M059J (cell line): ENCODE data around the gene GALNTL6. TPM values are rescaled to one million over a fixed set of nuclear protein-coding genes. Genes with fewer than 3 reads are reported as not detected.
A peak's percentile ranks its signal among the peaks of the same experiment; 100 is the strongest.
"Not testable (repeated sequence)": the region's sequence is repeated elsewhere in the genome, so short reads cannot be mapped to it uniquely, and the experiment has no call there.

Source experiments
- DNase-seq: peaks from one replicate; pipeline ENCODE4 v3.0.0-alpha.2; 2012; ENCODE audit warnings: low read depth
- total RNA-seq: library from RNA; depleted of rRNA; stranded (reverse); fragments of >200 nt; shearing (Covaris generic); gene quantifications from 2 replicates; pipeline ENCODE4 v1.2.3, GENCODE V29; 2014

GALNTL6 gene
- total RNA-seq, 1 experiment from 2014 or later, result not detected

GRCh38 chr4:172734555-172734954 is 921.4 kb downstream of the GALNTL6 start:
- DNase-seq, result no peak

- no peak for DNase-seq
Measured at GRCh38 chr4:172736046-172736445, 922.8 kb downstream of the GALNTL6 start.

- no peak for DNase-seq
Measured at GRCh38 chr4:172740434-172740833, 927.2 kb downstream of the GALNTL6 start.

DNA sequence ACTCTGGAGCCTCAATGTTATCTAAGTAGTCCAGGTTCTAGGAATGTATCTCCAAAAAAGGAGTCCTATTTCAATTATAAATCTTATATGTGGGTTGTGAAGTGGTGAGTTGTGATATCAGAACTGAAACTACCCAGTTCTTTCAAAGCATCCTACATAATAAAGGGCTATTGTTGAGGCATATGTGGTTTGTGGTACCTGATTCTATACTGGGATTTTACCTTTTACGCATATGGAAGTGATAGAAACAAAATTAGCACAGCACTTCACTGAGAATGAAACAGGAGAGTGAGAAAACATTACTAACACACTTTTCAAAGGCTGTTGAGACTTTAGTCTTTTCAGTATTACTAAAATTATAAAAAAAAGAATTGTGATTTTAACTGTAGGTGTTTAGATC is 937.7 kb downstream of the GALNTL6 start:
- DNase-seq, result no peak

DNA sequence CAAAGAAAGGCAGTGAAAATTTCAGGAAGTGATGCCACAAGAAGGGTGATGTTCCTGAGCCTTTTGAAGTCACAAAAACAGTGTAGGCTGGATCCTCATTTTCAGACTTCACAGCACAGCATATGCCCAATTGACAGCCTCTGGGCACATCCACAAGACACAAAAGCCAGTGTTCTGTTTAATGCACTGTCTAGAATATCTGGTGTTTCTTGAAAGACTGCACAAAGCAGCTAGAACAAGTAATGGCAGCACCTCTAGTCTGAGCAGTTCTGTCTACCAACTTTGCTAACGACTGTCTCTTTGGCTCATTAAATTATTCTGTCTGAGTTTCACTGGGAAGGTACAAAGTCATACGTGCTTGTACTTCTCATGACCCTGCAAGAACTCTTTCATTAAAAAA is 938.3 kb downstream of the GALNTL6 start:
- no peak for DNase-seq

DNA sequence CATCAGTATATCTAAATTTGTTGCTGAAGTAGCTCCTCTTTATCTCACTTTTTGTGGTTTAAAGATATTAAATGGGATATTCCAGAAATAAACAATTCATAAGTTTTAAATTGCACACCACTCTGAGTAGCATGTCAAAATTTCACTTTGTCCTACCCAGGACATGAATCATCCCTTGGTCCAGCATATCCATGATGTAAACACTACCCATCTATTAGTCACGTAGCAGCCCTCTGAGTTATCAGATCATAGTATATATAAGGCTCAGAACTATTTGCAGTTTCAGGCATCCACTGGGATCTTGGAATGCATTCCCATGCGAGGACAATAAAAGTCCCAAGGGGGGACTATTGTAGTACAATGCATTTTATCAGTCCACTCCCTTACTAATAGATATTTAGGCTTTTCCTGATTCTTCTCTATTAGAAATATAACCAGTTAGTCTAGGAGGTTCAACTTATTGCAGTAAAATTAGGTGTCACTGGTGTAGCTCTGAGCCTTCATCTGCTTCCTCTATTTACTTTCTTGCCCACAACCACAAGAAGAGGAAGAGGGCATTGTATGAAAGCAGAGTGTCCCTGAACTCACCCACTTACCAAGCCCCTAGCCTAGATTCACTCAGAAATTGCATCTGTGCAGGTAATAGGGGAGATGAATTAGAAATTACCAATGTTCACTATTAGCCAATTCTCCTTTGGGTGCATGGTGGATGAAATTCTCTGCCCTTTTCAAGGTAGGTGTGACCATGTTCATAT is 945.6 kb downstream of the GALNTL6 start:
- DNase-seq, result peak; percentile 27

GRCh38 chr4:172760512-172760911 is 947.3 kb downstream of the GALNTL6 start:
- DNase-seq, result no peak

- DNase-seq, result no peak
Measured at GRCh38 chr4:172762895-172763294, 949.7 kb downstream of the GALNTL6 start.

GRCh38 chr4:172770787-172771186 is 957.6 kb downstream of the GALNTL6 start:
- DNase-seq, result no peak

DNA sequence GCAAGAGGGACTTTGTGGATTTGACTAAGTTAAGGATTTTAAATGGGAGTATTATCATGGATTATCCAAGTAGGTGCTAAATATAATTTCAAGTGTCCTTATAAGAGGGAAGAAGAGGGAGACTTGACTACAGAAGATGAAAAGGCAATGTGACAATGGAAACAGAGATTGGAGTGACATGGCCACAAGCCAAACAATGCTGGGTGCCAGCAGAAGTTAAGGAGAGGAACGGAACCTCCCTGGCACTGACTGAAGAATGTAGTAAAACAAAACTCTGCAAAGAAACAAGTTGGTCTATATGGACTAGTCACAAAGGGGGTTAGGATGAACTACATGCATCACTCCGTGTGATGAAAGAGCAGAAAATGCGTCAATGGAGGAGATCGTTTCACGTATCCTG is 959.6 kb downstream of the GALNTL6 start:
- no peak for DNase-seq

GRCh38 chr4:172776203-172776861 is 963.1 kb downstream of the GALNTL6 start:
- DNase-seq, result no peak

DNA sequence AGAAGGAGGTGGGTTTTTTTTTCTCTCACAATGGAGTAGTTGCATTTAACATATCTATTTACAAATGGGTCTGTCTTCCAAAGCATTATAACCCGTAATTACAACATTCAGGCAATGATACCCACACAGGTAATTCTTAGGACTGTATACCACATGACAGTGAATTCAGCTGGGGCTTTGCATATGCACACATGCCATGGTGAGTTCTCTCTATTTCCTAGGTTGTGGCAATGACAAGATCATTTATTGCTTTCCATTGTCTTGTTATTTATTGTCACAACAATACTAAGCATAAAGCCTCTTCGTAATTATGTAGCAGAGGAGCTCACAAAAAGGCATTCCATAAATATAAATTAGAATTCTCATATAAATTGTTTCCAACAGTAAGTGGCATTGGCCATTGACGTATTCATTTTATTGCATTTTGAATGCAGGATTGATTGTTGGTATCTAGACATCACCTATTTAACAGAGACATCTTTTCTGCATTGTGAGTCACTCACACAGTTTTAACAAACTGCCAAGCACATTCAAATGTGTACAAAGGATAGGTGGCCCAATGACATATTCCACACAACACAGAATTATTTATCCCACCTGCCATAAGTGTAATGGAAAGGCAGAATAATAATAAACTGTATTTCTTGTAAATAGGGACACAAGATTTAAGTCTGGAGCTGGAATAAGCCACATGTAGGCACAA is 964.7 kb downstream of the GALNTL6 start:
- DNase-seq, result no peak

- DNase-seq, result no peak
Measured at GRCh38 chr4:172778583-172778982, 965.4 kb downstream of the GALNTL6 start.

DNA sequence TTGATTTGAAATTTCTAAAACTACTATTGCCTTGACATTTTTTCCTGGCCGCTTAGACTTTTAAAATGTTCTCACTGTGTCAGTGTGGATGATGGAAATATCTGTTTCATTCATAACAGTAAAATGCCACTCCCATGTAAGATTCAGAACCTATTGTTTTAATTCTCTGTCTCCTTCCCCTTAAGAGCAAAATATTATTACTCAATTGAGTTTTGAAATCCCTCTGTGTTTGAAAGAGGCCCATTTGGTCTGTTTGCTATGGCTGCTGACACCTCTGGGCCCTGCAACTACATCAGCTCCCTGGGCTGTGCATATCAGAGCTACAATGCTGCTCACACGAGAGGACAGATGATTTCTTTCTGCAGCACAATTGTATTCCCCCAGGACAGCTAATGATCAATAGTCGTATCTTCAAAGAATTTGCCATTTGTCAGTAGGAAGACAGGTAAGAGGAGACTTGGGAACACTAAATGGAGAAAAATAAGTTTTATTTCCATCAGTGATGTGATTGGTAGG is 967.4 kb downstream of the GALNTL6 start:
- DNase-seq, result no peak

DNA sequence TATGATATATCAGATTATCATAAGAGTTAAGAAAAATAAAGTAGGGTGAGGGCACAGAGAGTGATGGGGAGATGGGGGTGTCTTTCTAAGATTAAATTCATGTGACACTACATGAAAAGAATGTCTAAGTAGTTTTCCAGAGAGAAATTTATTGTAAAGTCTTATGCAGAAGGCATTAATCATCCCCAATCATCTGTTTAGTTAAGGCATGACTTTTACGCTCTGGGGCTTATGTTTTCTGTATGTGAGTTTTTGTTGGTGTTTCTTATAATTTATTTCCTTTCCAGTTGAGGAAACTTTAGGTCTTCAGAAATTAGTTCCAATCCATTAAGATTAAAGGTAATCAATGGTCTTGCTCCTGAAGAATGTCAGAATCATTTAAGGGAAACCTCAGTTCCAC is 972.4 kb downstream of the GALNTL6 start:
- no peak for DNase-seq

- no peak for DNase-seq
Measured at GRCh38 chr4:172786039-172786792, 973.0 kb downstream of the GALNTL6 start.

GRCh38 chr4:172787111-172787510 is 973.9 kb downstream of the GALNTL6 start:
- DNase-seq, result no peak

- DNase-seq, result no peak
Measured at GRCh38 chr4:172791841-172792240, 978.6 kb downstream of the GALNTL6 start.

DNA sequence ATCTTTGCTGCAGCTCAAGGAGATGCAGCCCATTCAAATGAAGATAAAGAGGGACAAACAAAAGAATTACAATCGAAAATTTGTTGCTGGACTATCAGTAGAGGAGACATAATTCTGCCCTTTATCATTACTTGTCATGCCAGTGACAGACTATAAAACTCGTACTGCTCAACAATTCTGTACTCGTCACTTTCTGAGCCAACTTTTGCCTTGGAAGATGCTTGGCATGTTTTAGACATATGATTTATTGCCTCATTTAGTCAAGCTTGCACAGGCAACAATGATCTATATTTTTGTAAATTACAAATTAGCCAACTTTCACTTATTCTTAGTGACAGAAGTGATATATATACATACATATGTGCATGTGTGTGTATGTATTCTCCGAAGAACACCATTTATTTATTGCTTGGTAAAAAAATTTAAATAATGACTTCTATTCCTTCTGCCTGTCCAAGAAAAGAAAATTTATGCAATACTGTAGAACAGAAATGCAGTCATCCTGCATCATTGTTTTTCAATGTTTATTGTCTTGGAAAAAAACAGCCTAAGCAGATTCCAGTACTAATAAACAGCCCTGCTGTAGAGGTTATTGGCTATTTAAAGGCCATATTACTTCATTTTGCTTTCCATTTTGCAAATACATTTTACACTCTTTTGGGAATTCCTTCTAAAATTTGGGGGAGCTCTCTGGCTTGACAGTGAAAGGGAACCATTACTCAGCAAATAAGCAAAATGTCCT is 980.5 kb downstream of the GALNTL6 start:
- DNase-seq, result no peak

DNA sequence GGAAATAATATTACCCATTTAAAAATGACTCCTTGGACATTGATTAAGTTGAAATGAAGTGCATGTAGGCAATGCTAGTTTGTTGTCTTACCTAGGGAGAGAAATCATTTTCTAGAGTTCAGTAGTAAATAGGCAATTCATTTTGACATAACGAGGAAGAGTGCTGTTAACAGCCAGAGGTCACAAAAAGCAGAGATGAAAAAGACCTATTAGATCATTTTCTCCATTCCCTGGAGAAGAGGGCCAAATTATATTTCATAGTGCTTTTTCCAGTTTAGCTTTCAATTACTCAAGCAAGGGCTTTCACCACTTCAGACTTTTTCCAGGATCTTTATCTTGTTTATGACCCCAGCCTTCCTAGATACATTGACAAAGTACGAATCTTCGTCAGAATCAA is 981.1 kb downstream of the GALNTL6 start:
- DNase-seq, result no peak

GRCh38 chr4:172797281-172797680 is 984.1 kb downstream of the GALNTL6 start:
- not testable (repeated sequence) for DNase-seq
